Fibroblast of lung (primary cell): ENCODE measurements around the gene DLG2.

ENCODE experiments used
- CTCF ChIP-seq, 2 donors: IDR thresholded peaks in 1 of 2; conservative IDR thresholded peaks in 1 of 2; 1 replicate in 1 of 2; 2 replicates in 1 of 2; pipeline ENCODE4 v1.5.1; 2011 to 2012; ENCODE audit warnings: low read length in 2 of 2, control low read depth in 1 of 2, inconsistent platforms in 1 of 2, low read depth in 1 of 2, mild to moderate bottlenecking in 1 of 2
- EZH2 ChIP-seq: IDR thresholded peaks from 2 replicates; pipeline ENCODE4 v1.5.1; 2012; ENCODE audit warnings: low read length, control low read depth, mild to moderate bottlenecking; ENCODE audit errors: missing control alignments

DNA sequence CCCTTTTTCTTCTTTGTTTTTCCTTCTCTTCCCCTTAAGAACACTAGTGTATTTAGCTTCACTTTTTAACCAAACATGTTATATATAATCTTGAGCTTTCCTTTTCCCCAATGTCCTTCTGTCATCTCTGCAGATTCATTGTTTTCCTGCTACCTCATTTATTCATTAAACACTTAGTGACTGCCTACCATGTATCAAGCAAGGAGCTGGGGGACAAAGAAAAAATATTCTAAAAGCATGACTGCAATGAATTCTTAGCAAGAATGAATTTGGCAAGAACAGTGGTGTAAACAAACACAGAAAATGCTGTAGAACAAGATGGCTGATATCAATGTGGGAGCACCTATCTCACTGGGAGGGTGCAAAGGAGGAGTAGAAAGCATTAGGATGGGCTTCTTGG, 2094.0 kb downstream of the DLG2 start:
- no peak for TF ChIP-seq CTCF (conservative IDR thresholded peaks at IDR 0.05 in 1 of 2, IDR thresholded peaks at IDR 0.05 in 1 of 2; ENCODE audit: low read depth in 1 of 2, low read length in 2 of 2)
- no peak for TF ChIP-seq EZH2
